Sciatic nerve (tissue), 2 donors: ENCODE results near the gene SEMA5A. TPM values are rescaled to one million over a fixed set of nuclear protein-coding genes. Genes with fewer than 3 reads are reported as not detected.

Source experiments
- ATAC-seq: fragments of 200-7000 bp; cut with Tn5 transposase; one replicate; pipeline ENCODE4 v1.9.1; 2020; ENCODE audit warnings: mild to moderate bottlenecking, moderate library complexity
- DNase-seq: peaks from one replicate; pipeline ENCODE4 v3.0.0-alpha.2; 2020; ENCODE audit warnings: low spot score
- intact Hi-C: fragments of 100-400 bp; cut with DNase I; formaldehyde crosslinking; loops from one replicate; pipeline ENCODE4 v1.14.2; 2022
- total RNA-seq: library from RNA; stranded (reverse); fragmentation: NEBNext Ultra II Directional; extraction: Animal tissue kit (Norgen Biotek cat#: 25700); gene quantifications from one replicate; pipeline ENCODE4 v1.2.1, GENCODE V29; 2021
- donor health status: DM: no; HTN: no; CAD: no.
- donor health status: DM: no; HTN: no; CAD: no.

The SEMA5A gene
- total RNA-seq, 1 donor from 2014 or later = 109 TPM

- ATAC-seq (no peak), DNase-seq (no peak)
- intact Hi-C loops = no loop called here
Measured at GRCh38 chr5:9490494-9491097, 55.3 kb downstream of the SEMA5A start.

DNA sequence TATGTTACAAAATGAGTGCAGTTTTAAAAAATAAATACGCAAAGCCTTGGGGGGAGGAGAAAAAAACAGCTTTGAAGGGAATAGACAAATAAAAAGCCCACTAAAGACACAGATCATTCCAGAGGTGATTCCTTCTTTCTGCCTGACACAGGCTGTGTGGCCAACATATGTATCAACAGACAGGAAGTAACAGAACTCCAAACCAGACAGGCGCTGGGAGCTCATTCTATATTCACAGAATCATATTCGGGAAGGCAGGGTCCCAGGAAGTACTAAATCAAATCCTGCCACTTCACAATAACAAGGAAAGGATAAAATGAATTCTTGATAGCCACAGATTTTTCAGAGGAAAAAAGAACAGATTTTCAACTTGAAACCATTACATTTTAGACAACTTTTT lies 62.1 kb downstream of the SEMA5A start:
- ATAC-seq = no peak
- DNase-seq = no peak
- intact Hi-C loops = no loop called here

GRCh38 chr5:9483243-9483642 lies 62.6 kb downstream of the SEMA5A start:
- intact Hi-C loops = no loop called here
- ATAC-seq (no peak), DNase-seq (no peak)

- no peak for ATAC-seq
- no peak for DNase-seq
- intact Hi-C loops = no loop called here
Measured at GRCh38 chr5:9482381-9482780, 63.5 kb downstream of the SEMA5A start.

DNA sequence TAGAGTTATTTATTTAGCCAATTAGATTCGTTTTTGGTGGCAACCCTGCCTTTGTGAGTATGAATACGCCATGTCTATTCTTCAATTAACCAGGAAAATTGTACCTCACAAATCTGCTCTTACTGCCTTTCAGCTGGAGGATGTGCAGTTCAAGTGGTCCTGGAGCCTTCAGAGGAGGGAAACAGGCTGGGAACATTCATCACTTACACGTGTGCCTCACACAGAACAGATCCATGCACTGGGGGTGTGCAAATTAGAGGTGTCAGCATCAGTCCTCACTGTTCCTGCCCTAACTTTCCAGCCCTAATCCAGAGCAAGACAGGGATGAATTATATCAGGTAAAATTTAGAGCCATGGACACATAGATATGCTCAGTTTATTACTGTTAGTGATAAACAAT lies 65.4 kb downstream of the SEMA5A start:
- intact Hi-C loops = no loop called here
- DNase-seq (no peak), ATAC-seq (no peak)

- ATAC-seq (no peak), DNase-seq (no peak)
- intact Hi-C loops = loop anchor here (2.0 kb wide), 1 partner anchor 23 kb away; no protein-coding TSS in a partner anchor
Measured at GRCh38 chr5:9479990-9480389, 65.9 kb downstream of the SEMA5A start.

DNA sequence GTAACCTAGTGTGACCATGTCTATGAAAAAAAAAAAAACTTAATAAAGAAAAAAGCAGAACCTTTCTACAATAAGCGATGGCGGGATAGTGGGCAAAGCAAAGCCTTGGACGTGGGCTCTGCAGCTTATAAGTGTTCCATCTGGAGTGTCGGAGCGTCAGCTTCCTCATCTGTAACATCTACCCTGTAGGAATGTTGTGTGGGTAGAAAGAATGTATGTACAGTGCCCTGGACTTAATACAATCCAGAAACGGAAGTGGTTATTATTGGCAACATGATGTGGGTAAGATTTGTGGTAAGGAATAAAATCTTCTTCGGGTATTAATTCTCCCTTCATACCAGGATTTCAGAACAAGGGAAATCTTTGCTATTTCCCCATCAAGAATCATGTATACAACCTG lies 66.5 kb downstream of the SEMA5A start:
- DNase-seq = no peak
- ATAC-seq = no peak
- intact Hi-C loops = loop anchor here (2.0 kb wide), 1 partner anchor 23 kb away; no protein-coding TSS in a partner anchor

- DNase-seq = no peak
- ATAC-seq = no peak
- intact Hi-C loops = no loop called here
Measured at GRCh38 chr5:9477537-9477936, 68.3 kb downstream of the SEMA5A start.

- peak; percentile 45 for ATAC-seq
- no peak for DNase-seq
- intact Hi-C loops = no loop called here
Measured at GRCh38 chr5:9474219-9475002, 71.5 kb downstream of the SEMA5A start.

- intact Hi-C loops = no loop called here
- no peak for DNase-seq
- ATAC-seq = no peak
Measured at GRCh38 chr5:9473624-9474023, 72.3 kb downstream of the SEMA5A start.

- DNase-seq = no peak
- intact Hi-C loops = no loop called here
- no peak for ATAC-seq
Measured at GRCh38 chr5:9470410-9470809, 75.5 kb downstream of the SEMA5A start.

GRCh38 chr5:9468060-9468388 lies 77.9 kb downstream of the SEMA5A start:
- DNase-seq = no peak
- intact Hi-C loops = no loop called here
- peak; percentile 54 for ATAC-seq

DNA sequence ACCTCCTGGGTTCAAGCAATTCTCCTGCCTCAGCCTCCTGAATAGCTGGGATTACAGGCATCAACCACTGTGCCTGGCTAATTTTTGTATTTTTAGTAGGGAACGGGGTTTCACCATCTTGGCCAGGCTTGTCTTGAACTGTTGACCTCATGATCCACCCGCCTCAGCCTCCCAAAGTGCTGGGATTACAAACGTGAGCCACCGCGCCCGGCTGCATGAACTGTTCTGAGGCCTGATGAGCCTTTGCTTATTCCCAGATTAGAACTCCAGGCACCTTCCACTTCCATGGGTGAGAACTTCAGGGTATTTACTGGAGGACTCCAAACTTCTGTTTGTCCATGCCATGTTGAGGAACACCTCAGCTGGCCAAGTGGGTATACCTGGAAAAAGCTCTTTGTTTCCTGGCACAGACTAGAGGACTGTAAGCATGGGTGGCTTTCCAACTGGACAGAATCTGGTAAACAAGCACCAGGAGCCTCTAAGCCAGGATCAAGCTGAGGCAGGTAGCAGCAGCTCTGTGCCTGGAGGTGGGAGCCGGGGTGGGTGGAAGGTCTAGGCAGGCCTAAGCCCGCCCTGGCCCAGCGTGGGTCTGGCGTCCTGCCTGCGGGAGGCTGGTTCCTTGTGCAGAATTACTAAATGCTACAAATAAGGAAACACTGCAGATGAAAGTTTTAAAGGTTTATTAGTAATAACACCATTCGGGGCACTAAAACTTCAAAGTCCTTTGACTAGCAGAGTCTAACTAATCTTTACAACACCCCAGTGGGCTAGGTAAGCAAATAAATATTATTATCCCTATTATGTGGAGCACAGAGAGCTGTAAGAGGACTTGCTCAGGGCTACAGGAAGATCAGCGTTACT lies 78.4 kb downstream of the SEMA5A start:
- intact Hi-C loops = no loop called here
- ATAC-seq (no peak), DNase-seq (no peak)

DNA sequence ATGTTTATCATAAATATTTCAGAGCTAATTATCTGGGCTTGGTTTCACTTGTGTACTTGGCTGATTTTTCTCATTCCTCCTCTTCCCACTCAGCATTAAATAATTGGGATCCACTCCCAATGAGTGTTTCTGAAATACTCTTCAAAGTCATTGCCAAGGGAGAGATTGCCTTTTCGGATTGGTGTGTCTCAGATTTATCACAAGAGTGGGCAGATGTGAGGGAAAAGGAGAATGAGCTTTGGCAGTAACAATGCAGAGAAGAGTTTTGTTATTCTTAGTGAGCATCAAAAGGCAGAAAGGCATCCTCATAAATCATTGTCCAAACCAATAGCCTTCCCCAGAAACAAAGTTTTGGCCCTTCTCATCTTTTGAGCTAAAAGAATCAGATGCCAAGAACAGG lies 79.2 kb downstream of the SEMA5A start:
- DNase-seq = no peak
- intact Hi-C loops = no loop called here
- ATAC-seq = no peak

GRCh38 chr5:9464478-9464877 lies 81.4 kb downstream of the SEMA5A start:
- ATAC-seq (no peak), DNase-seq (no peak)
- intact Hi-C loops = no loop called here

DNA sequence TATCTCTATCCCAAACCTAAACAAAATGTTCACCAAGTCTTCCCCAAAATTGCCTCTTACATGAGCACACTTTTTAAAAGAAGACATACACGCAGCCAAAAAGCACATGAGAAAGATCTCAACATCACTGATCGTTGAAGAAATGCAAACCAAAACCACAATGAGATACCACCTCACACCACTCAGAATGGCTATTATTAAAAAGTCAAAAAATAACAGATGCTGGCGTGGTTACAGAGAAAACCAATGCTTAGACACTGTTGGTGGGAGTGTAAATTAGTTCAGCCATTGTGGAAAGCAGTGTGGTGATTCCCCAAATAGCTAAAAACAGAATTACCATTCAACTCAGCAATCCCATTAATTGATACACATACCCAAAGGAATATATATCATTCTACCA lies 83.8 kb downstream of the SEMA5A start:
- no peak for DNase-seq
- intact Hi-C loops = no loop called here
- no peak for ATAC-seq

DNA sequence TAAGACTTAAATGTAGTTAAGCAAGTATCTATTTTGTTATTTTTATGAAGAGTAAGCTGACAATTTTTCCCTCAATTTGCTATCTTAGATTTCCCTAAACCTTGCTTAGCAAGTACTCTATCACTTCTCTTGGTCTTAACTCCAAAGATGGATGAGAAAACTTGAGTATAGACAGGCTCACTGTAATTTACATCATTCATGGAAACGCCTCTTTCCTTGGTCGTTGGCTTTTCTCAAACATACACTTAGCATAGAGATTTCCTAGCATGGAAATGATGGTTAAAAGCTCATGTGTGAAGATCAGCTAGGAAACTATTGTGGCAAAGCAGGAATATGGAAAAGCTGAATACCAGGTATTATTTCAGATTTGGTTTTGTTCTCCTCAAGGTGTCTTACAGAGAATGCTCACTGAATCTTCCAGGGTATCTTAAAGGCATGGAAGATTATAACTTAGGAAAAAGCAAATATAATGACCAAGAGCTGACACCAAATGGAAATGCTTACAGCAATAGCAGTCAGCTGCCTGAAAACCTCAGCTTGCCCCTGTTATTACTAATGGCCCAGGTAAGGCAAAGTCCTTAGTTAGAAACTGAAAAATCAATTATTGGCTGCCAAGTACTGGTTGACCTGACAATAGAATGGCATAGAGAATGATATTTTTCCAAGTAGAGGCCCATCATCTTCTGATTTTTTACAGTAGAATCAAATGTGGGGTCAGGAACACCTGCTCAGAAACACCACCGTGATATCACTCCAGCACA lies 84.8 kb downstream of the SEMA5A start:
- ATAC-seq = no peak

GRCh38 chr5:9456435-9457042 lies 89.3 kb downstream of the SEMA5A start:
- ATAC-seq (peak; percentile 95), DNase-seq (no peak)
- intact Hi-C loops = no loop called here

More for the DNA sequence above, 84.8 kb downstream of the SEMA5A start:
- intact Hi-C loops = no loop called here
- DNase-seq = no peak
